Astrocyte of the cerebellum (primary cell): ENCODE results near the gene COA8.

Experiments used
- DNase-seq: peaks from one replicate; pipeline ENCODE4 v3.0.0-alpha.2; 2011; ENCODE audit warnings: low read depth
- H3K4me3 ChIP-seq: 2 replicates; pipeline ENCODE4 v1.5.1; 2011; ENCODE audit warnings: mild to moderate bottlenecking, low read depth, low read length, moderate library complexity
- CTCF ChIP-seq: IDR thresholded peaks from 2 replicates; pipeline ENCODE4 v1.5.1; 2012; ENCODE audit warnings: low read length, low read depth, moderate library complexity, mild to moderate bottlenecking; ENCODE audit errors: missing control alignments
- in situ Hi-C: cut with HindIII; loops from 2 replicates; pipeline ENCODE4 v1.10.0; 2017; ENCODE audit warnings: low sequenced_read_pairs

Gene COA8

GRCh38 chr14:103558071-103558882 is 4.5 kb upstream of the COA8 start:
- TF ChIP-seq CTCF, result no peak
- peak; percentile 22 for DNase-seq
- in situ Hi-C loops, result no loop called here
- no peak overlapping the region for H3K4me3 ChIP-seq

GRCh38 chr14:103559766-103560165 is 3.0 kb upstream of the COA8 start:
- no peak for DNase-seq
- in situ Hi-C loops, result no loop called here
- TF ChIP-seq CTCF, result no peak
- no peak overlapping the region for H3K4me3 ChIP-seq

GRCh38 chr14:103560691-103561090 is 2.1 kb upstream of the COA8 start:
- no peak for DNase-seq
- TF ChIP-seq CTCF, result no peak
- in situ Hi-C loops, result no loop called here
- no peak overlapping the region for H3K4me3 ChIP-seq

- peak; percentile 2 for TF ChIP-seq CTCF
- peak overlapping the region; percentile 95 for H3K4me3 ChIP-seq
- peak; percentile 32 for DNase-seq
- in situ Hi-C loops, result no loop called here
These were observed 1.2 kb upstream of the COA8 start for GRCh38 chr14:103561381-103562178.

- TF ChIP-seq CTCF, result no peak
- H3K4me3 ChIP-seq, result peak overlapping the region; percentile 95
- in situ Hi-C loops, result no loop called here
- DNase-seq, result no peak
These were observed 656 bp upstream of the COA8 start for GRCh38 chr14:103562179-103562428.

- in situ Hi-C loops, result no loop called here
- H3K4me3 ChIP-seq, result peak overlapping the region; percentile 95
- DNase-seq, result no peak
- TF ChIP-seq CTCF, result no peak
These were observed 463 bp downstream of the COA8 start for GRCh38 chr14:103563226-103563620.
